Colon (tissue), 2 donors: ENCODE measurements around the gene PGLYRP4.
"Not testable (repeated sequence)": the region's sequence is repeated elsewhere in the genome, so short reads cannot be mapped to it uniquely, and the experiment has no call there.

Experiments
- FAIRE-seq: peaks from 2 replicates; lab custom pipeline; 2012; peaks lifted over from hg19 to GRCh38; lab: Jason Lieb, UNC
- donor health status: control.
- donor health status: control.

Gene PGLYRP4

GRCh38 chr1:153355445-153356071, 6.9 kb upstream of the PGLYRP4 start:
- FAIRE-seq, result no peak

GRCh38 chr1:153354515-153355193, 6.0 kb upstream of the PGLYRP4 start:
- no peak for FAIRE-seq

- no peak for FAIRE-seq
Observed at GRCh38 chr1:153353226-153353947, 4.7 kb upstream of the PGLYRP4 start.

DNA sequence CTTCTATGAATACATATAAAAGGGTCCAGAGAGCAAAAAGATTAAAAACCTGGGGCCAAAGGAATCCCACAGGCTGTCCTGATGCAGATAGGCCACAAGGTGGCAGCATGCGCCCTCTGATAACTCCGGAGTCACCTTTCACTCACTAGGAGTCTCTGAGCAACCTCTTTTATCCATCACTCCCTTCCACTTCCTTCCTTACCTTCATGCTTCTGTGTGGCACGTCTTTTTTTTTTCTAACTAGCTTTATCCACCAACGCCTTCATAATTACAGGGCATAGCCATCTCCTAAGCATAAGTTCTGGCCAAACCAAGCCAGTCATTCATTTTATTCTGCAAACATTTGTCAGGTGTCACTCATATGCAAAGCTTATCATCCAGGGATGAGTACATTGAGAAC, 3.9 kb upstream of the PGLYRP4 start:
- FAIRE-seq, result no peak

- FAIRE-seq, result no peak
Observed at GRCh38 chr1:153350321-153350957, 1.8 kb upstream of the PGLYRP4 start.

- no peak for FAIRE-seq
Observed at GRCh38 chr1:153349363-153350320, 1.0 kb upstream of the PGLYRP4 start.

DNA sequence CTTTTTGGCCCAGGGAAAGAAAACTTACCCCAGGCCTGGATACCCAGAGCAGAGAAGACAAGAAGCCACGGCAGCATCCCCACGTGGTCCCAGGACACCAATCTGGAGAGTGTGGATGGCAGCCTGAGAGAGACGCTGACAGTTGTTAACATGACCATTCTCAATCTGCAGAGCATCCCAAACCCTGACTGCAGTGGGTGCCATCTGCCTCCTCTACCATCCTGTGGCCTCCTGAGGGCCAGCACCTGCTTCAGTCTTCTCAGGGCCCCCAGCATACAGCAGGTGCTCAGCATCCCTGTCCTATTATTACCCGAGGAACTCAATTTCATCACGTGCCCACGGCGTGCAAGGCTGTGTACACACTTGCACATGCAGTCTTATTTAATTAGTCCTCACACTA, 785 bp downstream of the PGLYRP4 start:
- no peak for FAIRE-seq

DNA sequence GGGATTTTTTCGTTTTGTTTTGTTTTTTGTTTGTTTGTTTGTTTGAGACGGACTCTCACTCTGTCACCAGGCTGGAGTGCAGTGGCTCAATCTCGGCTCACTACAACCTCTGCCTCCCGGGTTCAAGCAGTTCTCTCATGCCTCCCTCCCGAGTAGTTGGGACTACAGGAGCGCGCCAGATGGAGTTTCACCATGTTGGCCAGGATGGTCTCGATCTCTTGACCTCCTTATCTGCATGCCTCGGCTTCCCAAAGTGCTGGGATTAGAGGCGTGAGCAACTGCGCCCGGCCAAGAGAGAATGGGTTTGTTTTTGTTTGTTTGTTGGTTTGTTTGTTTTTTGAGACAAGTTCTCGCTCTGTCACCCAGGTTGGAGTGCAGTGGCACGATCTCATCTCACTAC, 1.6 kb downstream of the PGLYRP4 start:
- not testable (repeated sequence) for FAIRE-seq

- no peak for FAIRE-seq
Observed at GRCh38 chr1:153346077-153346723, 2.4 kb downstream of the PGLYRP4 start.

GRCh38 chr1:153345187-153346076, 3.2 kb downstream of the PGLYRP4 start:
- FAIRE-seq, result no peak

DNA sequence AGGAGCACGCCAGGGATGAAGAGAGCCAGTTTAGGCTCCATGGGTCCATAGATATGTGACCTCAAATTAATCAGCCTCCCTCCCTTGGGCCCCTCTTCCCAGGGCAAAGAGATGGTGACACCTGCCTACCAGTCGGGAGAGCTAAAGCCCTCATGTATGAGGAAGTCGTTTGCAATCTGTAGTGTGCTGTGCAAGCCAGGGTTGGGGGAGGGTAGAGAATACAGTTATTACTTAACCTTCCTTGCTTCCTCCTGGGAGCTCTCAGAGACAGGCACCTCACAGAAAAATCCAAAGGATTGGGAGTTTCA, 4.0 kb downstream of the PGLYRP4 start:
- no peak for FAIRE-seq

DNA sequence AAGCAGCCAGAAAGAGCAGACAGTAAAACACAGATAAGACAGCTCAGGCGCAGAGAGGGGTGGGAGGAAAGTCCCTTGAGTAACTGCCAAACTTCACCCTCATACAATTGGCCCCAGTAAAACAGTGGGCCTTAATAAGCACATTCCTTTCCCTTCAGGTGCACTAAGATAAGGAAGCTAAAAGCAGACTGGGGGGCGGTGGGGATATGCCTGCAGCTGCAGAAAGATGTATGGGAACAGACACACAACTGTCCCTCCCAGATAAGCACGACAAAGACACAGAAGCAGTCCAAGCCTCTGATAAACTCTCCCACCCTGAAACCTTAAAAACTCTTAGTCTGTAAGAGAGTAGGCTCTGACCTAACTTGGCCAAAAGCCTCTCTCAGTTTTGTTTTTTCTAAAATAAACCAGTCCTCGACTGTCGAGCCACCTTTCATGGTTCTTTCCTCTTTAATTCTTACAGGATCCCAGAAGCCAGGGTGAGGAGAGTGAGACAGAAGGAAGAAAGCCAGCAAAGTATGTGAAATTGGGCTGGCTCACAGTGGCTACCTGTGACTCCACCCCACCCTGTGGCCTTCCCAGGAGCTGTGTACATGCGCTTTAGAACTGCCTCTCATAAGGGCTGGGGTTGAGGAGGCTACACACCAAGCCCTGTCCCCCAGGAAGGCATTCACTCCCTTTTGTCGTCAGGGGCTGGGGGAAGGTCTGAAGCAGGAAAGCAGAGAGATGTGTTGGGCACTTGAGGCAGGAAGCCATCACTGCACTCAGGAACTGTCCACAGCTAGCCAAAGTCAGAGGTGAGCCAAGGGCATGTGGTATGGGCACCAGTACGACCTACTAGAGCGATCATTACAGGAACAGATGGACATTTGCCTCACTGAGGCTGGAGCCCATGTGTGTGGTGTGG, 4.6 kb downstream of the PGLYRP4 start:
- no peak for FAIRE-seq

- FAIRE-seq, result no peak
Observed at GRCh38 chr1:153343040-153343681, 5.5 kb downstream of the PGLYRP4 start.

DNA sequence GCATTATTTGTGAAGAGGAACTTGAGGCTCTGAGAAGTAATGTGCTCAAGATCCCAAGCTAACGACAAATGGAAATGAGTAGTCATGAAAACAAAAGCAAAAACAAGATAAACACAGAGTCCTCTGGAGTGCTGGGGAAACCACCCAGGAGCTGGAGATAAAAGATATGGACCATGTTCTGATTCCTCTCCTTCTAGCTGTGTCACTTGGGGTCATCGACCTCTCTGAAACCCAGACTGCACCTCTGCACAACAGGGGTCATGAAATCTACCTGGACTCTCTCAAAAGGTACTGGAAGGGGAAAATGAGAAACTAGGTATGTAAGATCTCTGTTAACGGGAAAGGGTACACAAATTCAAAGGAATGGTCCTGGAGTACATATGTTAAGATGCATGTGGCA, 6.5 kb downstream of the PGLYRP4 start:
- no peak for FAIRE-seq

DNA sequence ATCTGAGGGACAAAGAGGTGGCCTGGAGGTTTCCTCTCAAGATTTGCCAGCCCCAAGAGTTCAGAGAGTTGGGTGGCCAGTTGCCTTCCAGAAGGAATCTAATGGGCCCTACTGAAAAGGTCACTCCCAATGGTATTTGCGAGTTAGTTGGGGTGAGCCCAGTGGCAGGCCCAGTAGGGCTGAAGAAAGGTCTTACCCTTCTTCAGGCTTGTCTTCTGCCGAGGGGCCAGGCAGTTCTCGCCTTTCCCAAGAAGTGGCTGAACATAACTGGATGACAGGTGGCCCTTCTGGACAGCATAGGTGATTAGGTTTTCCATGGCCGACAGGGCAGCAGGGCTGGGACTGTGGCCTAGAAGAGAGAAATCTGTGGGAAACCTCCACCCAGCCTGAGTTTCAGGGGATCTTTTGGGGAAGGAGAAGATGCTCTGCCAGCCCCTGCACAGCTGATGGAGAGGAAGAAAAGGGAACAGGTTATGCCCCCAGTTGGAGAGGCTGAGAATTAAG, 7.2 kb downstream of the PGLYRP4 start:
- FAIRE-seq, result no peak

- no peak for FAIRE-seq
Observed at GRCh38 chr1:153340356-153340755, 8.3 kb downstream of the PGLYRP4 start.

GRCh38 chr1:153339802-153340201, 8.8 kb downstream of the PGLYRP4 start:
- FAIRE-seq, result no peak
